ENCODE results near the gene KLHL29.
A peak's percentile ranks its signal among the peaks of the same experiment; 100 is the strongest.

Gene KLHL29

GRCh38 chr2:23579674-23580073 lies 194.7 kb downstream of the KLHL29 start:
- DNase-seq = no peak

GRCh38 chr2:23583467-23583866 lies 198.5 kb downstream of the KLHL29 start:
- DNase-seq = no peak

DNA sequence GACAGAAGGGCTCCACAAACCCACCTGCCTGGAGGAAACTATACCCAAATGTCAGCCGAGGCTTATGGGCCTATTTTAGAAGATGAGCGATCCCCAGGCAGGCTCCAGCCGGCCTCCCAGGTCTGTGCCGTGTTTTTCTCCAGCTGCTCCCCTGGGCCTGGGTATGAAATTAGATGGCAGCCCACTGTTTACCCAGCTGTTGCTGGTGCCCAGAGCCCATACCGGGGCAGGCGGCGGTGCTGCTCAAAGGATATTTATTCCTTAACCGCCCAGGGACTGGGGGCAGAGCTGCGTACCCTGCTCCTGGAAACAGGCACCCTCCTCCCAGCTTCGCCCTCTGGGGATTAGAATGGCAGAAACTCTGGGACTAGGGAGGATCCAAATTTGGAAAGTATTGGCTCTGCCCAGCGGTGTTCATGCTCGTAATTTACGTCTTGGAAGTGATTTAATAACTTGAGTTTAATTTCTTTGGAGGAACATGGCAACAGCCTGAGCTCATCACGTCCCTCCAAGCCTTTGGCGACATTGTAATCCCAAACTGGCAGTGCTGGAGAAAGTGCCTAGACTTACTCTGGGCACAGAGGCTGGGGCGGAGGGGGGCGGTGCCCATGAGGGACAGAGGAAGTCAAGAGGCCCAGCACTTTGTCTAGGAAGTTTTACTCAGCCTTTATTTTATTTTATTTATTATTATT lies 199.2 kb downstream of the KLHL29 start:
- no peak for DNase-seq

DNA sequence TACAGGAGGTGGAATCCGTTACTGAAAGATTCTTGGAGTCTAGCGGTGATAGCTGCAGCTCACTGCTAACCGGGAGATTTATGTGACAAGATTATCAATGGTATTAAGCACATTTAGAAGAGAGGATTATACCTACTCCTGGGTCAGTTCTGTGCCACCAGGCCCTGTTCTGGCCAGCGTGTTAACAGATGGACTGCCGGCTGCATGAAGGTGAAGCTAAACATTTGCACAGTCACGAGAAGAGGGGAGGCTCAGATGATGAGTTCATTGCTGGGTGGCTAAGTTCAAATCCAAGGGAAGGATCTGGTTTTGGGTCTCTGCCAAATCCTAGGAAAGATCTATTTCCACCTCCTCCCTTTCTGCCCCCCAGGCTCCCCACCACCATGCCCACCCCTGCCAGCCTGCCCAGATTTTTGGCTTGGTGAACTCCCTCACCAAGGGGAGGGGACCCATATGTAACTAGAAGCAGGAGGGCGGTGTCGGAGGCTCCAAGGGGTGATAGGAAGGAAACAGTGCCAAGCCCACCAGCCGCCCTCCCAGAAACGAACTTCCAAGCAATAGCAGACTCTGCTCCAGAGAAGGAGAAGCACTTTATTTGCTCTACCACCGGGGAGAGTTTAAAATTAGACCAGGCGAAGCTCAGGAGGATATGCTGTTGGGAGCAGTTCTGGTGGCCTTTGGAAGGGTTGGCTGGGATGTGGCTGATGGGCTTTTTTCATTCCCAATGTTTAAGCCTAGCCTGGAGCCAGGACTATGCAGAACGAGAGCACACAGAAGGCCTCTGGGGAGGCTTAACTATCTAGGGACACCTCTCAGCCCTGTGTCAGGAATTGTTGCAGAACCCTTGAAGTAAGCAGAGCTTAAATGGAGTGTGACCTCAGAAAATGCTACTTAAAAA lies 200.5 kb downstream of the KLHL29 start:
- DNase-seq = no peak

DNA sequence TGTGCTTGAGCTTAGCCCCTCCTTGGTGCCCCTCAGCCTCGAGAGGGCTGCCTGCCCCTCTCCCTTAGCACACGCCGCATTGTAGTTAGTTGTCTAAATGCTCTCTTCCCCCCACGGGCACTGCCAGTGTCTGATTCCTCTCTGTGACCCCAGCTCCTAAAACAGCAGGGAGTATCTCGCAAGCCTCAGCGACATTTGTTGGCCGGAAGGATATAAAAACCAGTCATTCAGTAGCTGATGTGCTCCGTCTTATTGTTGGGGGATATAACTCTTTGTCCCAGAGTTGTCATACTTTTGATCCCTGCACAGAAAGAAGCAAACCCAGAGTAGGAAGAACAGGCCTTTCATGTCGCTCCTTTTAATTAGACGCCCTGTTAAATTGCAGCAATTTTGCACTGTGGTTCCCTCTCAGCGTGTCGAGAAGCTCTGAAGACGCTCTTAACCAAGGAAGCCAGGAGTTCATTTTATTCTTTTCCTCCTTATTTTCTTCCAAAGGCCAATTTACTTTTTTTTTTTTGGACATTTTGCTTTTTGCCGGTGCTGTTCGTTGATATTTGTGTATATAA lies 201.8 kb downstream of the KLHL29 start:
- no peak for DNase-seq

GRCh38 chr2:23587341-23587880 lies 202.4 kb downstream of the KLHL29 start:
- DNase-seq = no peak

DNA sequence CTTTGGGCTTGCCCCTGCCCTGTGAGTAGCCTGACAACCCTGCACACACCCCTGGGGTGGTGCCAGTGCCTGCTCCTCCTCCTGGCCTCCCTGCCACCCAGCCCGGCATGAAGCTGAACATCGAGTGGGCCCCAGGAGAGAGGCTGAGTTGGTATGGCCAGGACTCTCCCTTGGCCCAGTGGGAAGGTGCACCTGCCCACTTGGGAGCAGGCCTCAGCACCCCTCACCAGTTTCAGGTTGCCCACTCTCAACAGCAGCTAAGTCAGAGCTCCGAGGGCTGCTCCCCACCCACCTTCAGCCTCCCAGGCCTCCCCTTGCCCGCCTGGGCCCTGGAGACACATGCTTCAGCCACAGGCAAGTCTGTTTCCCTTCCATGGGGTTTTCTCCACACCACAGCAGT lies 203.1 kb downstream of the KLHL29 start:
- no peak for DNase-seq

DNA sequence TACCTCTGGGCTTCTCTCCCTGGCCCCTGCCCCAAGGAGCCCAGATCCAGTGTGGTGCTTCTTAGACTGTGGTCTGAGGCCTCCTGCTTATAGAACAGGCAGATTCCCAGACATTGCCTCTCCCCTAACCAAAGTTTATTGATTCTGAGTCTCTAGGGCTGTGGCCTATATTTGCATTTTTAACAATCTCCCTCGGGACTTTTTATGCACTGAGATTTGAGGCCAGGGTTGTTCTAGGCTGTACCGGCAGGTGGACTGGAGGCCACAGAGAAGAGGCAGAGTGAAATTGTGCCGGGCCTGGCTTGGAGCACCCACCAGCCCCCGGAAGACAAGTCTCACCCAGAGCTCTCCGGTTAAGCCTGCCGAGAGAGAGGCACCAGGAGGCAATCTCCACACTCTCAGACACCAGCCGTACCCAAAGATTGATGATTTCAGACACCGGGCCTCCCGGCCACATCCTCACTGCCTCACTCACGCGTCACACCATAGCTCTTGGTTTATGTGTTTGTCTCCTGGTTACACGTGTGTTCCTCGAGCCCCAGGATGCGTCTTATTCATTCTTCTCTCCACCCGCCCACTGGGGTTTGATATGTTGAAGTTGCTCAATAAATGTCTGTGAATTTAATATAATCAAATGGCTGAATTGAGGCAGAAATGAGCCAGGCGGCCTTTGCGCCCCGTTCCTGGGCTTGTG lies 203.7 kb downstream of the KLHL29 start:
- no peak for DNase-seq

DNA sequence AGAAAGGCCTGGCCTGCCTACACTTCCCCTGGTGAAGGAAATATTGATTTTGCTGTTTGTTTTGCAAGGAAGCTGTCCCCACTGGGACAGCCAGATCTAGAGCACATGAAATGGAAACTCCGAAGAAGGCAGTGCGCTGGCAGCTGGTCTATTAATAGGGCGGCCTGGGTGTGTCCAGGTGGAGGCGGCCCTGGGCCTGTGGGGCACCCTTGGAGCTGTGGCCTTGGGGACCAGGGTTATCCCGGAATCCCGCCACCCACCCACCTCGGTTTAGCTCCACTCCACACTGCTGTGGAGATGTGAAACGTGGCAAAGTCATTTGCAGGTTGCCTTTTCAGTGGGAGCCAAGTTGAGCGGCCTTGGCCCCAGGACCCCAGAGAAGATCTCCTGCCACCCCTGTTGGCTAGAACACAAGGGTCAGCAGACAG lies 204.3 kb downstream of the KLHL29 start:
- no peak for DNase-seq

DNA sequence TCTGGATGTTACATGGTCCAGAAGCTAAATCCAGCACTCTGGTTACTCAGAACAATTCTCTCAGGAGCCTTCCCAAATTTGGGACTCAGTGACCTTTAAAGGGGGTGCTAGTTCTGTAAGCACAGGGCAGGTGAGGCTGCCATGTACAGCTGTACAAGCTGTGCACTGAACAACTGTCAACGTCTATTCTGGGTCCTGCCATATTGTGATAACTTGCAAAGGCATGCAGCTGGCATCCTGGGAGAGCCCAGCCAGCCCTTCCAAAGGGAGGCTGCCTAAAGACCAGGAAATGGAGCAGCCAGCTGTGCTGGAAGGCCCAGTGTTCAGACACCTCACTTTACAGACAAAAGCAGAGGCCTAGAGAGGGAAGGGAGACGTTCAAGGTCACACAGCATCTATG lies 204.8 kb downstream of the KLHL29 start:
- DNase-seq = no peak

GRCh38 chr2:23590241-23590869 lies 205.4 kb downstream of the KLHL29 start:
- no peak for DNase-seq

GRCh38 chr2:23591111-23591510 lies 206.1 kb downstream of the KLHL29 start:
- no peak for DNase-seq

DNA sequence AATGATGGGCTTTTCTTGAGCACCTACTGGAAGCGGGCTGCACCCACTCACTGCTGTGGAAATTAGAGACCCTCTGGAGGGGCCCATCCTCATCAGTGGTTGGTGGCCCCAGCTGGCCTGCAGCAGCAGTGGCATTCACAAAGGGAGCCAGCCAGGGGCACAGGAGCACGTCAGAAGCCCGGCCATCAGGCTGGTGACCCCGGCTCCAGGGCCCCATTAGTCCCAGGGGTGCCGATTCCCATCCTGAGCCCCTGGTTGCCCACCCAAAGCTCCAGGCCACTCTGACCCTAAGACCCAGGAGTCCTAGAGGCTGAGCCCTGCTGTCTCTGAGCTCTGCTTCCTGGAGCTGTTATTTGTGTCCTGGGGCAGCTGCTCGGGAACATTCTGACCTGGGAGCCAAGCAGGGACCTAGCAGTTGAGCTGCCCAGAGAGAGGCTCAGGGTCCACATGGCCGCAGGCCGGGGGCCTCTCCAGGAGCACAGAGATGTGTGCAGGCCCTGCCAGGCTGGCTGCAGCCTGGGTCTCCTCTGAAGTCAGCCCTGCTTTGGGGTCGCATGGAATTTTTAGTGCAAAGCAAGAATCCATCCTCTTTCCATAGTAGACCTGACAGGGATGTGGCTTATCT lies 207.2 kb downstream of the KLHL29 start:
- DNase-seq = no peak

DNA sequence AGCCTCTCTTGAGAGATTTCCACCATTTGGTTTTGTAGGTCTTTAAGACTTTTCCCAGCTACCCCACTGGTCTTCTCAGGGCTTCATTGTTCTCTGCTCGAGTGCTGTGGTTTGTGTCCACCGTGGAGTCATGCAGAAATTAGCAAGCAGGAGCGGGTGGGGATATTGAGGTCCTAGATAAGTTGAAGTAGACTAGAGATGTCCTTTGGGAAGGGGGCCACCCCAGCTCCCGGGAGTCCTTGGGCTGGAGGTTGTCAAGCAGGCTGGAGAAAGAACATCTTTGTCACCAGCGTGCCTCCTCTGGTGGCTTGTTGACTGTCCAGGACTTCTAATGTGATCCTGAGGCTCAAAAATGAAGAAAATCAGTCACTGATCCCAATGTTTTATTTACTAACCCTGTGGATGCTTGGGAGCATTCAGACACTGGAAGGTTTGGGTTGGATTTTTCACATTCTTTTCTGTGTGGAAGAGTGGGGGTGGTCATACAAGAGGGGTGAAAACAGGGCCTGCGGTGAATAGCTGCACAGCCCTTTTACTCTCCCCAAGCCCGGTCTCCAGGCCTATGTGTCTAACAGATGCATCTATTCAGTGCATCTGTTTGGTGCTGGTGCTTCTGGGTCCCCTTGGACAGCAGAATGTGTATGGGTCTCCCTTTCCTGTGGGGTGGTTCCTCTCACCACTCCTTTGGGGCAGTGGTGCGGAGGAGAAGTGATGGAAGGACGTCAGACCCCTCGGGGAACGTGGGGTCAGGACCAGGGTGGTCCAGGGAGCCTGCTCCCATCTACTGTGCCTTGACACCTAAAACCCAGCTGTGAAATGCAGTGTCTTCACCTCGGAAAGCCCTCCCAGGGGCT lies 208.1 kb downstream of the KLHL29 start:
- no peak for DNase-seq

- DNase-seq = peak; percentile 32
These were observed 208.9 kb downstream of the KLHL29 start for GRCh38 chr2:23593752-23594459.

GRCh38 chr2:23594460-23594825 lies 209.5 kb downstream of the KLHL29 start:
- no peak for DNase-seq

DNA sequence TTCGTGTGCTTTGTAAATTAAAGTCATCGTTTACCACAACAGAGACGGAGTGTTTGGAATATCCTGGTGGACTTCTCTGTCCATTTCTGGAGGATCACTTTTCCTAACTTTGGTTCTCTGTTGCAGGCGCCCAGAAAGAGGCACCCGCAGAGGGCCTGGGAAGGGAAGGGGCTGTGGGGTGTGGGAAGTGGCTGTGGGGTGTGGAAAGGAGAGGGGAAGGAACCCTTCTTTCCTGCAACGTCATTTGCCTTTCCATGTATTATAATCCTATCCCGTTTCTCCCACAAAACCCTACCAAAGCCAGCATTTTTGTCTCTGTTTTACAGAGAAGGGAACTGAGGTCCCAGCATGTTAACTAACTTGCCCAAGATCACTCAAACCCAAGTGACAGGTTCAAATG lies 210.0 kb downstream of the KLHL29 start:
- DNase-seq = no peak

- DNase-seq = peak; percentile 72
These were observed 210.7 kb downstream of the KLHL29 start for GRCh38 chr2:23595601-23596251.

- peak; percentile 73 for DNase-seq
These were observed 211.4 kb downstream of the KLHL29 start for GRCh38 chr2:23596316-23596885.

DNA sequence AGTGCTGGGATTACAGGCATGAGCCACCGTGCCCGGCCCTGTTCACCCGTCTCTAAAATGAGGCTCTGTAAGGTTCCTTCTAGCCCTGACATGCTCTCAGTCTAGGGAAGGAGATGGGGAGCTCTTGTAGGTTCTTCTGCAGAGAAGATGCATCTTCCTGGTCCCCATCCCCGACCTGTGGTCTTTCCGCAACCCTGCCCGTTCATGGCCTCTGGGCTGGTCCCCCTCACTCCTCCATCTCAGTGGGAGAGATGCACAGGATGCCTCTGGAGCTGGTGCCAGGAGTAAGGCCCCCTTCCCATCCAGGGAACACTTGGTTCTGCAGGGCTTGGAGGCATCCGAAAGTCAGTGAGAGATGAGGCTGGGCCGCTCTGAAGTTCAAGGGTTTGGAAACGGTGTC lies 212.7 kb downstream of the KLHL29 start:
- no peak for DNase-seq

All from EL (cell line).